HG03280 (cell line): ENCODE results near the gene HMGXB3.
"Not testable (repeated sequence)": the region's sequence is repeated elsewhere in the genome, so short reads cannot be mapped to it uniquely, and the experiment has no call there.

ENCODE experiments used
- ATAC-seq: cut with Tn5 transposase; IDR thresholded peaks from one replicate; pipeline ENCODE4 v1.9.1; 2021; ENCODE audit warnings: mild to moderate bottlenecking, moderate library complexity; ENCODE audit not compliant: unreplicated experiment

Gene HMGXB3

GRCh38 chr5:150084754-150085153 lies 84.2 kb downstream of the HMGXB3 start:
- not testable (repeated sequence) for ATAC-seq

- ATAC-seq = no peak
These were observed 84.8 kb downstream of the HMGXB3 start for GRCh38 chr5:150085191-150085912.

GRCh38 chr5:150085950-150086715 lies 85.6 kb downstream of the HMGXB3 start, which contains the start of gene CSF1R:
Gene CSF1R (minus strand): TSS chr5:150086554. CDS start chr5:150086427, 127 bp downstream.
- ATAC-seq = no peak

- ATAC-seq = peak; percentile 54
These were observed 91.7 kb downstream of the HMGXB3 start for GRCh38 chr5:150092159-150092787.

- no peak for ATAC-seq
These were observed 96.6 kb downstream of the HMGXB3 start for GRCh38 chr5:150097152-150097551.

GRCh38 chr5:150101023-150101422 lies 100.5 kb downstream of the HMGXB3 start:
- ATAC-seq = no peak
